NAMALWA (cell line): ENCODE results near the gene DOK6.
A peak's percentile ranks its signal among the peaks of the same experiment; 100 is the strongest.

ENCODE experiments used
- DNase-seq: peaks from one replicate; pipeline ENCODE4 v3.0.0-alpha.2; 2015; ENCODE audit warnings: low spot score

DOK6 gene

DNA sequence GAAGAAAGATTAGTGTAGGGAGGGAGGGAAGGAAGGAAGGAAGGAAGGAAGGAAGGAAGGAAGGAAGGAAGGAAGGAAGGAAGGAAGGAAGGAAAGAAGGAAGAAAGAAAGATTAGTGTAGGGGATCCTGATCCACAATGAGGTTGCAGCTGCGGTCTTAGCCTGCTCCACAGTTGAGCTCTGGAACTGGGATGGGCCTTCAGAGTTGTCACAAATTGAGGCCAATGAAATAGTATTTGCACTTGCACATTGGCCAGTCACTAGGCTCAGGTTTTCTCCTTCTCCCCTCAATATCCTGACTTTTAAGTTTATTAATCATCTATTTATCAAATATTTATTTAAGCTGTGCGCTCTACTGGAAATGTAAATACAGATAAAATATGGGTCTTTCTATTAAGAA lies 34.3 kb downstream of the DOK6 start:
- no peak for DNase-seq

DNA sequence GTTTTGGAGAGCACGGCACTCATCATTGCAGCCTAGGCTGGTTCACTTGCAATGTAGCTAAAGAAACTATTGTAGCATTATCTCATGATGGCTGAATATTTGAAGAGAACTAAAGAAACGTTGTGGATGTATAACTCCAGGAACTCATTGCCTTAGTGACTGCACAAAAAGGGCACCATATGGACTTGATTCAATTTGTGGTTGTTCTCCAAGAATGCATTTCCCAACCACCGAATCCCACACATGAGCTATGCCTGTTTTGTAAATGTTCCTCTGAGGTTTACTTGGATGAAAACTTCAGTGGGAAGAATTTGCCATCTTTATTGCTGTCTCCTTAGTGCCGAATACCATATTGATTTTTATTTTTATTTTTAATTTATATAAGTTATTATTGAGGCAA lies 43.5 kb downstream of the DOK6 start:
- DNase-seq = no peak

DNA sequence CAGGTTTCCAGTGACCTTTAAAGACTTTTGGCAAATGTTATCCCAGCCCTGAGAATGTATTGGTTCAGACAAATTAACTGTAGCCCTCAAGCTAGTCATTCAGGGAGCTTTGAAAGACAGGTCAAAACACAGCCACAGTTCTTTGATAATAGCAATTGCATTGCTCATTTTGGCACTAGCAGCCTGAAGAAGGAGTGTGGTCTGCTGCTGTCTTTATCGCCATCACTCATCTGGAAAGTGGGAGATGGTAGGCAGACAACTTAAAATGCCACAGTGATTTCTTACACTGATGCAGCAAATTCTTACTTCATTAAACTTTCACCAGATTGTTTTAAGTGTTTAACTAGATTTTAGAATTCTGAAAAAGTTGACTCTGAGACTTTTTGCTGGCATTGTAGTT lies 47.2 kb downstream of the DOK6 start:
- DNase-seq = no peak

DNA sequence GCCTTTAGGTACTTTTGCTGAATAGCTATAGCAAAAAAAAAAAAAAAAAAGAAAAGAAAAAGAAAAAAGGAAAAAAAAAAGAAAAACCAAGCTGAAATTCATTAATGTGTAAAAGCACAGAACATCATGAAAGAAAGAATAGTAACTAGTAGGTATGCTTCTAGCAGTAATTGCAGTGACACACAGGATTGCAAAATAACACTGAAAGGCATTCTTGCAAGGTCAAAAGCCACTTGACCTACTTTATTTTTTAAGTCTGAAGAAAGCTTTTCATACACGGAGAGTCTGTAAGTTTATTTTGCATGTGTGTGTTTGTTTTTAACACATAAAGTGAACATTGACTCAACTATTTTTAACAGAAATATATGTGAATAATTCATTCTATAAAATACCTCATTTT lies 54.4 kb downstream of the DOK6 start:
- DNase-seq = no peak

DNA sequence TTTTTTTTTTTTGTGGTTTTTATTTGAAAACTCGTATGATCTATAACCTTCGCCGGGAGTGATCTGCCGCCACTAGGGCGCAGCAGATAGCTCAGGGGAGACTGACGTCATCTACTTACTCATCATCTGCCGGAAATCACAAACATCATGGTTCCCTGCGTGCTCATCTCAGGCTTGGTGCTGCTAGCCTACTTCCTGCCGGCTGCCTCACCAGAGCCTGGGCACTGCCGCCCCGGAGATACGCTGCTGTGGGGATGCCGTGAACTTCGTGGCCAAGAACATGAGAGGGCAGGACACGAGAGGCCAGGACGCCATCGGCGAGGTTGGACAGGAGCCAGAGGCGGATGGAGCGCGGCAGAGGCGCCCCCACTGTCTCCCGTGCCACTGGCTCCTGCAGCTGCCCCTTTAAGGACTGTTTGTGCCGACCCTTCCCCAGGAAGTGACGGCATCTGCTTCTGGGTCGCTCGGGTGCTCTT lies 68.8 kb downstream of the DOK6 start:
- DNase-seq = peak; percentile 68

DNA sequence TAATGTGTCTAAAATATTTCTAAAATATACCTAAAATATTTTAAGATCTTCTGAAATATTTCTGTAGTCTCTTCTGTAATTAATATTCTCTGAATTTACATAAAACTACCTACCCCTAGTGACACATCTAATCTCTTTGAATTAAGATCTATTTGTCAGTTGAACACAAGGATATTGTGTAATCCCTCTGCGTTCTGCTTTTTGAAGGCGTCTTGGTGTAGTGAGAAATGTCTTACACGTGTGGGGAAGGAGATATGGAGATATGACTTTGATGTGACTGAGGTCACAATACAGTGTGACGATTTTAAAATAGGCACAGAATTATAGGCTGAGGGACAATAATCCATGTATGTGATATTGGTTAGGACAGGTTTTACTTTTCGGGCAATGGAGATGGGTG lies 79.8 kb downstream of the DOK6 start:
- DNase-seq = no peak

DNA sequence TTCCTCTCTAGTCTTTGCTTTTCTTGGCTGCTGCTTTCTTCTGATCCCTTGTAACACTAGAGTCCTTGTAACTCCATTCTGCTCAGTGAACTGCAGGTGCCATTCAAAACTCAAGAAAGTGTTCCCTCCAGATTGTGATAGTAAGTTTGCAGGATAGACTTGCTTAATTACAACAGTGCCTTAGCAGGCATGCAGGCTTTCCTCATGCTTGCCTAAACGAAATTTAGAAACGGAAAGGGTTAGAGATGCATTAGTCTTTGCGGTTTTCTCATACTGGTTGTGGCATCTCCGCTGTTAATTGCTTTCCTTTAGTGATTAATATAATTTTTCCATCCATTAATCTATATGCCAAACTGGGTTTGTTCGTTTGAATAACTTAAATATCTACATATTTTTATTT lies 82.9 kb downstream of the DOK6 start:
- DNase-seq = no peak

DNA sequence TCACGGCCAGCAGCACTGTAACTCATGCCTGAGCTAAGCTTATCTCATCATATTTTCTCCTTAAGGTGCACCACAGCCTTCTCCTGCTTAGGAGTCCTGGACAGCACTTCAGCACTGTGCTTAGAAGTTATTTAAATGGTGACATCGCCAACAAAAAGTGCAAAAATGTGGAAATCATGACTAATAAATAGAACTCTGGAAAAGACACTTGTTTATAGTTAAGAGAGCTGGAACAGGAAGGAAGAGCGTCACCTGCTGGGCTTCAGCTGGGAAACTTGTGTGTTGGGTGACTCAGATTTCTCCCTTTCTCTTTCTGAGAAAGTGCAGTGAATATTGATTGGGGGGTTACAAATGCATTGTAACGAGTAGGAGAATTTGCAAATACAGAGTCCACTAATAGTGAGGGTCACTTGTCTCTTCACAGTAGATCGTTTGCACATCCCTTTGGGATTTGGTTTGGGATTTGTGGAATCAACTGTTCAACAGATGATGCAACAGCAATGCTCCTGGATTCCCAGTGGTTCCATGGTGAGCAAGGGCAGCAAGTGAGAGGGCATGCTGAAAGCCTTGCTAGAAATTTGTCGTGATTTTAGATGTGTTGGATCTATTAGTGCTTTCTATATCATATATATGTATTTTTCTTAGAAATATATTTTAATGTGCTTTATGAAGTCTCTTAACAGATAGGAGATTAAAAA lies 84.2 kb downstream of the DOK6 start:
- no peak for DNase-seq

GRCh38 chr18:69487488-69488394 lies 87.1 kb downstream of the DOK6 start:
- no peak for DNase-seq

DNA sequence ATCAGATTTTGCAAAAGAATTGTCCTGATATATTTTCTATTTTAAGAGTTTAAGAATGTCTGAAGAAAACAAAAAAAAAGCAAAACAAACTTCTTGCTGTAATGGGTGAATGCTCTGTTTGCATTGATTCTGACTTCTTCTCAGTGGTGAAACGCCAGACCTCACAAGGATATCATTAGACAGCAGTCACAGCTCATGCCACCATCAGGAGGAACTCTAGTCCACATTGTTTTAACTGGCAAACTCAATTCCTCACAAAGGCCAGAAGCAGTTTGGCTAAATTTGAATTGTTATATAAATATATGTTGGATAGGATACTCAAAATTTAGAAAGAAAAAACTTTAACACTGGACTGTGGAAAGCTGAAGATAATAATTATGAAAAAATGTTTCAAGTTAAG lies 89.4 kb downstream of the DOK6 start:
- no peak for DNase-seq

DNA sequence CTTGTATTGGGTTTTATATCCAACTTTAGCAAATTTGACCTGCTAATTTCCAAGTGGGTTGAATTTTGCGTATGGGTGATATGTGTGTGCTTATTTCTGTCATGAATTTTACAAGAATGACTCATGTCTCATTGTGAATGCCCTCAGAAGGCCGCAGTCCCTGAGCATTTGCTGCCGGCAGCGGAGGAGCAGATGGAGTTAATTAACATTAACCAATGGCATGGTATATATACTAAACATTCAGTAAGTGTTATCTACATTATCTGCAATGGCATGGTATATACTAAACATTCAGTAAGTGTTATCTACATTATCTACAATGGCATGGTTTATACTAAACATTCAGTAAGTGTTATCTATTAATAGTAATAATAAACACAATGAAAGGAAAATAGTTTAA lies 90.1 kb downstream of the DOK6 start:
- DNase-seq = no peak

- DNase-seq = no peak
Measured at GRCh38 chr18:69491576-69491975, 90.9 kb downstream of the DOK6 start.

DNA sequence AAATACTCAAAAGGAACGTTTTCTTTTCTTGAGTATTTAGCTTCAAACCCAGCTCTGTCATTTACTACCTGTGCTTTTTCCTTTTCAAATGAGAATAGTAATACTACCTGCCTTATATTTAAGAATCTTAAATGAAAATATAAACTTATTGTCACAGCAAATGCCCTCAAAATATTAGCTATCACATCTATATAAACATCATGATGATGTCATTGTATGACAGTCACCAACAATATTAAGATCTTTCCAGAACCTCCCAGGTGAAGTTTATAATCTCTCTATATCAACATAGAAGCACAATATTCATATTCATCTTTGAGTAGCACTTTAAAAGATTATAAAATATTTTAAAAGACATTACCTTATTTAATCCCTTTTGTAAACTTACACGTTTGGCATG lies 92.2 kb downstream of the DOK6 start:
- no peak for DNase-seq

DNA sequence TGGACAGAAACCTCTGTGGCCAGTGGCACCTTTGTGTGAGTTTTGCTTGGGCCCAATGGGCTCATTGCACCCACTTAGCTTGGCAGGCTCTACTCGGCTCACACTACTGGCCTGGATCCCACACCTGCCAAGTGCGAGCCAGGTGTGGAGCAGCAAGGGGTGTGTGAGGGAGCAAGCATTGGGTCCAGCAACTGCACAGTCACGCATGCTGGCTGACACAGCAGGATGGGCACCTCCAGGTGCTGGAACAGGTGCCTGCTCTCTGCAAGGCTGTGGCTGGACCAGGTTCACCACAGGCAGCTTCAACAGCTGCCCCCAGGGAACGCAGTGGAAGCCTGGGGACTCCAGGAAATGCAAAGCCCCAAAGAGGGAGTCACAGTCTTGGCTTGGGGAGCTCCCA lies 94.2 kb downstream of the DOK6 start:
- DNase-seq = no peak

GRCh38 chr18:69495338-69495737 lies 94.7 kb downstream of the DOK6 start:
- DNase-seq = peak; percentile 3

DNA sequence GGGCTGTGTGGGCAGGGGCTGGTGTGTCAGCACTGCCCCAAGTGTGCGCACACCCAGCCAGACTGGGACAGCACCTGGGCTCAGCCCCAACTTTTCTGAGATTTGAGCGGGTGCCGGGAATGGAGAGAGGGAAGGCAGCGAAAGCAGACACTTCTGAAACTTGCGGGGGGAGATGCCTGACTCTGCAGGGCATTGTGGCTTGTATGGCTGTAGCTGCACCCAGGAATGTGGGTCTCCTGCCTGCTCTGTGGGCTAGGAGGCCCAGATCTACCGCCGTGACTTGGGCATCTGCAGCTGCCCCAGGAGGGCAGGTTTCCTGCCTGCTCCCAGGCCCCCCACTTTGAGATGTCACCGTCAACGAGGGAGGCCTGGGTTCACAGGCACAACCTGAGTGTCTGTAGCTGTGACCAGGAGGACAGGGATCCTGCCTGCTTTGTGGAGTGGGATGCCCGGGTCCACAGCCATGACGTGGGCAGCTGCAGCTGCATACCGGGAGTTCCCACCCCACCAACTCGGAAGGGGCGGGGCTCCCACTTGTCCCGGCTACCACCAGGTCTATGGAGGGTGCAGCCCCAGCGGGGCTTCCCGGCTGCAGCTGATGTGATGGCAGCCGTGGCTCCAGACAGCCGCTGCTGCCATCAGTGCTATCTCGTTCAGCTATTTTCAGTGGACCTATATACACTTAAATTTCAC lies 95.3 kb downstream of the DOK6 start:
- no peak for DNase-seq

DNA sequence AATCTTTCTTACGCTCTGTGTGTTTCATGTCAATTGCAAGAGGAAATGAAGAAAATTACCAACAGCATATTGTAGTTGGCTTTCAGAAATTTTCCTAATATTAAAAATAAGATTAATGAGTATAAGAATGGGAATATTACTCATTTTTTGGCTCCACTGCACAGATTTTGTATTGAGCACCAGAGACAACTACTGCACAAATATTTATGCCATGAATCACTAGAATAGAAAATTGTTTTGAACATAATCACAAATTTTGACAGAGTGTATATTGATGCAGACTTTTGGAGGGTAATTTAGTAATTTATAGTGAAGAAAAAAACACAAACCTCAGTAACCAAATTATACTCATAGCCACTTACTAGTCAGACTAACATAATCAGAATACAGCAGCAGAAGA lies 118.3 kb downstream of the DOK6 start:
- no peak for DNase-seq

DNA sequence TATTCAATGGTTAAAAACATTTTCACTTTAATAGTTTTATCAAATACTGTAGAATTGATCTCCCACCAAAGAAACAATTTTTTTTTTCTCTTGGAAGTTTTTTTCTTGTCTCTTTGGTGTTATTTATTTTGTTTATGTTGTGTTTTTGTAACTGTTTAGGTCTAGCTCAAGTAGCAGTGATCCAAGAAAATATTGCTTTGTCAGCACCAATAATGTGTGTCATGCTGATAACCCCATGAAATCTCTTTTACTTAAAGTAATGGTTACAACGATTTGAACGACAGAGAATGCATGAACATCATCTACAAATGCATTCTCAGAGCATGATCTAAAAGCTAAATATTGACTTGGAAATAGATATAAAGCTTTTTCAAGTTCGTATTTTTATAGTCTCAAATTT lies 122.9 kb downstream of the DOK6 start:
- DNase-seq = no peak

DNA sequence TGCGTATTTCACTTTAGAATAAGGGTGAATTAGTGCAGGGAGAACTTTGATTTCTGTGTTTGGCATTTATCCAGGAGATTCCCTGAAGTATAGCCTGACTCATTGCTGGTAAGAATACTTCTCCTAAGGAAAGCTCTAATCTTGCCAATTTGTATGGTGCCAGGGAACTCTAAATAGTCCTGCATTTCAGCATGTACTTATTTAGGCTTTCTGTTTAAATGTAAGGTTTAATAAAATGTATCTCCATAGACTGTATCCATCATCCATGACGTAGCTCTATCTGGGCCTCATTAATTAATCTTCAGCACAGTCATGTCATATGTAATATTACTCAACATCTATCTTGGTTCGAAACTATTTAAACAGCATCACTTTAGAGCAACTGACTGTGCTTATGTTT lies 127.7 kb downstream of the DOK6 start:
- DNase-seq = no peak

DNA sequence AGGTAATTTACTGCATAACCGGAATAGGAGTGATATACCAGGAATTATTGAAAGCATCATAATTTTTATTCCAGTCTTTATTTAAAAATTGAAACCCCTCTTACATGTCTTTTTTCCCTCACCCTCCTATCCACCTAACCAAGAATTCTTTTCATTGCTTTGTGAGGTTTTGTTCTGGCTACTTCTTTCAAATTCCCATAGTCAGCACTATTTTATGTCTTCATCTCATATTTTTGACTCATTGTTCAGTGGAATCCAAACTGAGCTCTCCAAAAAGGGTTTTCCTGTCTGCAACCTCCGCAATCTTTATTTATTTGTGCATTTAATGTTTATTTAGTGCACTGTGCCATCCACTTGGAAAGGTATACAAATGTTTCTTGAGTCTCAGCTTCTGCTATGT lies 128.5 kb downstream of the DOK6 start:
- DNase-seq = no peak

DNA sequence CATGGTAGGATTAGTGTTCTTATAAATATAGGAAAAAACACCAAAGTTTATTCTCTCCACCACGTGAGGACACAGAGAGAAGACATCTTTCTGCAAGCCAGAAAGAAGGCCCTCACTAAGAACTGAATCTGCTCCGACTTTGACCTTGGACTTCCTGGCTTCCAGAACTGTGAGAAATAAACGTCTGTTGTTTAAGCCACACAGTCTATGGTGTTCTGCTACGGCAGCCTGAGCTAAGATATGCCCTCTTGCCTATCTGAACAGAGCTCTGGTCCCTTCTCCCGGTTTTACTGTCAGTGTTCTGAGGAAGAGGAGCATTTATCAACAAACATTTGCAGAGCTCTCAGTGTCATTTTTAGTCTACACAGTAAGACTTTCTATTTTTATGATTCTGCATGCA lies 131.3 kb downstream of the DOK6 start:
- no peak for DNase-seq

DNA sequence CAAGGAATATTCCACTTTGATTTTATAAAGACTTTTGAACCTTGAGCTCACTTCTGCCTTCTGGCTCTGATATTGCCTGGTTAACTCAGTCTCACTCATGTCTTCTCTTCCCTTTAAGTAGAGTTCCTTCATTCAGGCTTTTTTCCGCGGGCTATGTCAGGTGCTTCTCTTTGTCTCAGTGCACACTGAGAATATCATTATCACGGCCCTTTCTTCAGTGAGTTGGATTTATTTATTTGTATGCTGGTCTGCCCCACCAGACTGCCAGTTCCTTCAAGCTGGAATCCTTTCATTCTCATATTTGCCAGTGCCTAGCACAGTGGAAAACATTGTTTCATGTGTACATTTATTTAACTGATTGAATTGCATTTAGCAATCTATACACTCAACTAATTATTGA lies 136.5 kb downstream of the DOK6 start:
- DNase-seq = no peak

DNA sequence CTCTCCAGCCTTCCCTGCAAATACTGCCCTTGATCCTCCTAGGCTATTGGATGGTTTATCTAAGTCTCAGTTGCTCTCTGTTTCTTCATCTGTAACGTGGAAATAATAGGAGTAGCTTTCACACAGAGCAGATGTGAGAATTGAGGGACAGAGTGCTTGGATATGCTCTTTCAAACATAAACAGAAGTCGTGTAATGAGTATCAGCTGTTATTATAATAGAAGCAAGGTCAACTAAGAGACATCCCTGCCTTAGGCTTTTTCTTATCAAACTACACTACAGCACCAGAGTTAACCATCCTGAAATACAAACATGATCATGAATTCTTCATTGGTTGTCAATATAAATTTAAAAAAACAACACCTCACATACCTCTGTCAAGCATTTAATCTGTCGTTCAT lies 138.2 kb downstream of the DOK6 start:
- DNase-seq = no peak
